ENCODE results near the gene OR2A5.

OR2A5 gene

DNA sequence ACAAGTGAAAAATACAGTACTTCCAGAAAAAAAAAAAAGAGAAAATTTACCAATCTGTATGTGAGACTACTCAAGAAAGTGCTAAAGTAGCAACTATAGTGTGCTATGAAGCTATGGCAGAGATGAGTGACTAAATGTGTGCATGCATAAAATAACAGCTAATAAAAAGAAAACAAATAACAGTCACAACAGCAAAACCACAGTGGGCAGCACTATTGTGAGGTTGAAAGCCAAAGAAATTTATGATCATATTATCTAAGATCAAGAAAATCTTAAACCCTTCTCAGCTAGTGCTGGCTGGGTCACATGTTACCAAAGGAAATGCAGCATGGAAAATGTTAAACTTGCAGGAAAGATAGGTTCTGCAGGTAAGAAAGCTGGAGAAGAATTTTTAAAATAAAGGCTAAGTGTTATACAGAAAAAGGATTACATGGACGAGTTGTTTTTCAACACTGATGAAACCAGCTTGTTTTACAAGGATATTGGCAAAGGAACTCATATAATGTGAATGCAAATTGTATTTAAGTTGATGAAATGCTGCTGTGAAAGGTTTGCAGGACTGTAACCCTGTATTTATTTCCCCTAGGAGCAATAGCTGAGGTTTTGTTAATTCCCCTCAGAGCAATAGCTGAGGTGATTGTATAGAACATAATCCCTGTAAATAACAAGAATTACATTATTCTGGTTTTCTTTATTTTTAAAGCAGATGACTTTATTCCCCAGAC is 15.6 kb upstream of the OR2A5 start:
- H3K27me3 ChIP-seq (ENCODE audit: insufficient read depth, low read depth) = no peaks in the 10 kb centered on the region
- no peak overlapping the region for H3K9ac ChIP-seq
- no peak for TF ChIP-seq CTCF (conservative IDR thresholded peaks at IDR 0.05; ENCODE audit: low read depth, low read length)
- H3K36me3 ChIP-seq (ENCODE audit: insufficient read depth) = no peaks in the 10 kb centered on the region
- H3K4me2 ChIP-seq = no peak overlapping the region
- H4K20me1 ChIP-seq (ENCODE audit: insufficient read depth) = no peaks in the 10 kb centered on the region
- H3K4me3 ChIP-seq (IDR thresholded peaks at IDR 0.05; ENCODE audit: insufficient read depth, low read depth, low read length) = no peak overlapping the region
- no peaks in the 10 kb centered on the region for H3K79me2 ChIP-seq (ENCODE audit: insufficient read depth, low read depth)
- no peaks in the 10 kb centered on the region for H3K4me1 ChIP-seq (ENCODE audit: low read depth, poor library complexity, severe bottlenecking)
- 0 out of 2 replicates have a peak overlapping the region, but pooled peaks have one; percentile 7 for H2AFZ ChIP-seq (ENCODE audit: low read depth)
- no peak overlapping the region for H3K27ac ChIP-seq

GRCh38 chr7:144035385-144035784 is 13.4 kb upstream of the OR2A5 start:
- Histone ChIP-seq H3K4me3 (IDR thresholded peaks at IDR 0.05; ENCODE audit: insufficient read depth, low read depth, low read length) (no peak overlapping the region), H3K4me1 (ENCODE audit: low read depth, poor library complexity, severe bottlenecking) (no peaks in the 10 kb centered on the region), H3K36me3 (ENCODE audit: insufficient read depth) (no peaks in the 10 kb centered on the region), H3K27me3 (ENCODE audit: insufficient read depth, low read depth) (no peaks in the 10 kb centered on the region), H3K27ac (no peak overlapping the region), H4K20me1 (ENCODE audit: insufficient read depth) (no peaks in the 10 kb centered on the region), H3K79me2 (ENCODE audit: insufficient read depth, low read depth) (no peaks in the 10 kb centered on the region), H2AFZ (ENCODE audit: low read depth) (no peak overlapping the region), H3K9ac (no peak overlapping the region), H3K4me2 (no peak overlapping the region)
- no peak for TF ChIP-seq CTCF (conservative IDR thresholded peaks at IDR 0.05; ENCODE audit: low read depth, low read length)

DNA sequence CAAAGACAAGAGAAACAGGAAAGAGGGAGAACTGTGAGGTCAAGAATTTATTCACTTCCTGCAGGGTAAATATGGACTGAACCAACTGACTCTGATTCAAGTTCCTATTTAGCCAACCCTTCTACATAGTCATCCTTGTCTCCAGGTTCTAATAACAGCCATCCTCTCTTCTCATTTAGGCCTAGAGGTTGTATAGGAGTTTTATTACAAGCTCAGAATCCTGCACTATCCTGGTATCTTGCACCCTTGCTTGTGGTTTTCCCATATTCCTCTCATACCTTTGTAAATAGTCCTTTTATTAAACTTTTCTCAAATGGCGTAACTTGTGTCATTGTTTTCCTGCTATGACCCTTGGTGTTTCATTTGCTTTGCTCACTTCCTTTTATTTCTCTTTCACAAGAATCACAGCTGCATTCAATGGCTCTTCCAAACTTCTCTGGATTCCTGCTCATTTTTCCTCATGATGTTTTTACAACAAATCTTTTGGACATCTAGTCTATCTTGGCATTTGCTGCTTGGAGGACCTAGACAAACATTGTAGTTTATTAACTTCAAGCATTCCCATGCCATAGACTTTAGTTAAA is 12.4 kb upstream of the OR2A5 start:
- H3K4me2 ChIP-seq = no peak overlapping the region
- no peaks in the 10 kb centered on the region for H3K36me3 ChIP-seq (ENCODE audit: insufficient read depth)
- H3K27ac ChIP-seq = no peak overlapping the region
- no peak for TF ChIP-seq CTCF (conservative IDR thresholded peaks at IDR 0.05; ENCODE audit: low read depth, low read length)
- no peak overlapping the region for H3K9ac ChIP-seq
- no peaks in the 10 kb centered on the region for H4K20me1 ChIP-seq (ENCODE audit: insufficient read depth)
- H2AFZ ChIP-seq (ENCODE audit: low read depth) = no peak overlapping the region
- H3K79me2 ChIP-seq (ENCODE audit: insufficient read depth, low read depth) = no peaks in the 10 kb centered on the region
- no peaks in the 10 kb centered on the region for H3K4me1 ChIP-seq (ENCODE audit: low read depth, poor library complexity, severe bottlenecking)
- no peak overlapping the region for H3K4me3 ChIP-seq (IDR thresholded peaks at IDR 0.05; ENCODE audit: insufficient read depth, low read depth, low read length)
- H3K27me3 ChIP-seq (ENCODE audit: insufficient read depth, low read depth) = no peaks in the 10 kb centered on the region

- Histone ChIP-seq H3K4me1 (ENCODE audit: low read depth, poor library complexity, severe bottlenecking) (no peaks in the 10 kb centered on the region), H3K9ac (no peak overlapping the region), H3K36me3 (ENCODE audit: insufficient read depth) (no peaks in the 10 kb centered on the region), H3K4me3 (IDR thresholded peaks at IDR 0.05; ENCODE audit: insufficient read depth, low read depth, low read length) (no peak overlapping the region), H3K27me3 (ENCODE audit: insufficient read depth, low read depth) (no peaks in the 10 kb centered on the region), H4K20me1 (ENCODE audit: insufficient read depth) (no peaks in the 10 kb centered on the region), H3K4me2 (no peak overlapping the region), H3K27ac (no peak overlapping the region), H3K79me2 (ENCODE audit: insufficient read depth, low read depth) (no peaks in the 10 kb centered on the region), H2AFZ (ENCODE audit: low read depth) (no peak overlapping the region)
- TF ChIP-seq CTCF (conservative IDR thresholded peaks at IDR 0.05; ENCODE audit: low read depth, low read length) = no peak
These were observed 11.2 kb upstream of the OR2A5 start for GRCh38 chr7:144037414-144038035.

Measured in KMS-11 (cell line).